HepG2 (cell line): ENCODE results near the gene SLC36A3.

Experiments used
- EP300 ChIP-seq, 3 experiments: sonication (generic) in 1 of 3; formaldehyde crosslinking in 1 of 3; IDR thresholded peaks; 2 replicates each; pipeline versions ENCODE4 v1.5.1 to v1.6.1; 2011 to 2020; ENCODE audit warnings: low read depth in 2 of 3, low read length in 2 of 3, borderline replicate concordance in 1 of 3, improper control_type of control experiment in 1 of 3, mild to moderate bottlenecking in 1 of 3, missing genetic modification reagents in 1 of 3, moderate library complexity in 1 of 3
- ESRRA ChIP-seq: sonication (generic); formaldehyde crosslinking; IDR thresholded peaks from 2 replicates; pipeline ENCODE4 v1.5.1; 2020; ENCODE audit warnings: mild to moderate bottlenecking, low read depth, missing genetic modification reagents
- HDAC2 ChIP-seq: sonication (generic); formaldehyde crosslinking; IDR thresholded peaks from 2 replicates; pipeline ENCODE4 v1.4.0; 2020; ENCODE audit warnings: missing genetic modification reagents
- JUND ChIP-seq: sonication (generic); formaldehyde crosslinking; IDR thresholded peaks from 2 replicates; pipeline ENCODE4 v1.8.0; 2022; ENCODE audit warnings: mild to moderate bottlenecking, missing genetic modification reagents
- SIN3A ChIP-seq: IDR thresholded peaks from 2 replicates; pipeline ENCODE4 v1.6.1; 2011; ENCODE audit warnings: low read depth, mild to moderate bottlenecking, control low read depth, low read length, borderline replicate concordance
- SRY ChIP-seq: sonication (generic); formaldehyde crosslinking; IDR thresholded peaks from 2 replicates; pipeline ENCODE4 v1.8.0; 2022; ENCODE audit warnings: mild to moderate bottlenecking, missing genetic modification reagents
- THYN1 ChIP-seq: sonication (generic); formaldehyde crosslinking; IDR thresholded peaks from 2 replicates; pipeline ENCODE4 v1.8.1; 2023; ENCODE audit warnings: low read depth, mild to moderate bottlenecking, moderate library complexity, missing genetic modification reagents, borderline replicate concordance
- ZNF101 ChIP-seq: sonication (generic); formaldehyde crosslinking; IDR thresholded peaks from 2 replicates; pipeline ENCODE4 v1.4.0; 2020; ENCODE audit warnings: mild to moderate bottlenecking, low read depth, missing genetic modification reagents, borderline replicate concordance
- TF ChIP-seq, protein P1 (sequence below): sonication (generic); formaldehyde crosslinking; IDR thresholded peaks from 2 replicates; pipeline ENCODE4 v1.5.0; 2020; ENCODE audit warnings: missing genetic modification reagents
- TF ChIP-seq, protein P2 (sequence below): sonication (generic); formaldehyde crosslinking; IDR thresholded peaks from 2 replicates; pipeline ENCODE4 v1.4.0; 2020; ENCODE audit warnings: missing genetic modification reagents

DNA sequence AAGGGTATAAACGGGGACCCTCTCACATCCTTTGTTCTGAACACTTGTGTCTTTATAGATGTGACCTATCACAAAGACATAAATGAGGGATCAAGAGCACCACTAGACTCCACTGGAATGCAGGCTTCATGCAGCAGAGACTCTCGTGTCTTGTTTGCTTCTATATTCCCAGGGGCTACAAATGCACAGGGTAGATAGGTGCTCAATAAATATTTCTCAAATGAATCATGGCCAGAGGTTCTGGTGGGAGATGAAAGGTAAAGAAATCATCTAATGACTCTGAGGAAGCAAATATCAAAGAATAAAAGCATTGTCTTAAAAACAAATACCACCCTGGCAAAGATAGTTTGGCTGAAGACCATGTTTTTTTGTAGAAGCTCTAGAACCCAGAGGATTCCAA, 6.6 kb downstream of the SLC36A3 start:
- TF ChIP-seq, protein P1, sequence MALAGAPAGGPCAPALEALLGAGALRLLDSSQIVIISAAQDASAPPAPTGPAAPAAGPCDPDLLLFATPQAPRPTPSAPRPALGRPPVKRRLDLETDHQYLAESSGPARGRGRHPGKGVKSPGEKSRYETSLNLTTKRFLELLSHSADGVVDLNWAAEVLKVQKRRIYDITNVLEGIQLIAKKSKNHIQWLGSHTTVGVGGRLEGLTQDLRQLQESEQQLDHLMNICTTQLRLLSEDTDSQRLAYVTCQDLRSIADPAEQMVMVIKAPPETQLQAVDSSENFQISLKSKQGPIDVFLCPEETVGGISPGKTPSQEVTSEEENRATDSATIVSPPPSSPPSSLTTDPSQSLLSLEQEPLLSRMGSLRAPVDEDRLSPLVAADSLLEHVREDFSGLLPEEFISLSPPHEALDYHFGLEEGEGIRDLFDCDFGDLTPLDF (CRISPR knock-in tag): no peak
- TF ChIP-seq ZNF101 (CRISPR knock-in tag): no peak
- TF ChIP-seq, protein P2, sequence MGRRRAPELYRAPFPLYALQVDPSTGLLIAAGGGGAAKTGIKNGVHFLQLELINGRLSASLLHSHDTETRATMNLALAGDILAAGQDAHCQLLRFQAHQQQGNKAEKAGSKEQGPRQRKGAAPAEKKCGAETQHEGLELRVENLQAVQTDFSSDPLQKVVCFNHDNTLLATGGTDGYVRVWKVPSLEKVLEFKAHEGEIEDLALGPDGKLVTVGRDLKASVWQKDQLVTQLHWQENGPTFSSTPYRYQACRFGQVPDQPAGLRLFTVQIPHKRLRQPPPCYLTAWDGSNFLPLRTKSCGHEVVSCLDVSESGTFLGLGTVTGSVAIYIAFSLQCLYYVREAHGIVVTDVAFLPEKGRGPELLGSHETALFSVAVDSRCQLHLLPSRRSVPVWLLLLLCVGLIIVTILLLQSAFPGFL (CRISPR knock-in tag): no peak
- TF ChIP-seq ESRRA: no peak
- no peak for TF ChIP-seq SRY (CRISPR knock-in tag)
- TF ChIP-seq JUND (CRISPR knock-in tag): no peak
- no peak for TF ChIP-seq THYN1
- no peak for TF ChIP-seq HDAC2 (CRISPR knock-in tag)
- no peak for TF ChIP-seq SIN3A
- no peak for TF ChIP-seq EP300 (IDR thresholded peaks at IDR 0.05; ENCODE audit: low read depth in 2 of 2, low read length in 2 of 2)
- no peak for TF ChIP-seq EP300 (CRISPR knock-in tag; IDR thresholded peaks at IDR 0.05; ENCODE audit: borderline replicate concordance)
